ENCODE data around the gene LRP2.

DNA sequence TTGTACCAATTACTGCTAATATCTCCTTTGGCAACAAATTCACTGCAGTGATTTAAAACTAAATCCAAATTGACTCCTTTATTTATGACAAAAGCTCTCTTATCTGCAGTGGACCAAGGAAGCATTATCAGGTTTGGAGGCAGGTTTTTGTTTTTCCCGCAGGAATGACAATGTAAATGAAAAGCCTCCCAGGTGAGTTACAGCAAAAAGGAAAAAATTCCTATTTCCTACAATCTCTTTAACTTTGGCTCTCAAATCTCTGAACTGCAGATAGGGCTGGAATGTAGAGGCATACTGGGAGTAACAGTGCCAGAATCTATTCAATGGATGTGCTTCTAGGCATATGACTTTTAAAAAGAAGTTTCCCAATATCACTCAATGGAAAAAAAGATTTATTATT is 28.9 kb upstream of the LRP2 start:
- TF ChIP-seq, protein P1, sequence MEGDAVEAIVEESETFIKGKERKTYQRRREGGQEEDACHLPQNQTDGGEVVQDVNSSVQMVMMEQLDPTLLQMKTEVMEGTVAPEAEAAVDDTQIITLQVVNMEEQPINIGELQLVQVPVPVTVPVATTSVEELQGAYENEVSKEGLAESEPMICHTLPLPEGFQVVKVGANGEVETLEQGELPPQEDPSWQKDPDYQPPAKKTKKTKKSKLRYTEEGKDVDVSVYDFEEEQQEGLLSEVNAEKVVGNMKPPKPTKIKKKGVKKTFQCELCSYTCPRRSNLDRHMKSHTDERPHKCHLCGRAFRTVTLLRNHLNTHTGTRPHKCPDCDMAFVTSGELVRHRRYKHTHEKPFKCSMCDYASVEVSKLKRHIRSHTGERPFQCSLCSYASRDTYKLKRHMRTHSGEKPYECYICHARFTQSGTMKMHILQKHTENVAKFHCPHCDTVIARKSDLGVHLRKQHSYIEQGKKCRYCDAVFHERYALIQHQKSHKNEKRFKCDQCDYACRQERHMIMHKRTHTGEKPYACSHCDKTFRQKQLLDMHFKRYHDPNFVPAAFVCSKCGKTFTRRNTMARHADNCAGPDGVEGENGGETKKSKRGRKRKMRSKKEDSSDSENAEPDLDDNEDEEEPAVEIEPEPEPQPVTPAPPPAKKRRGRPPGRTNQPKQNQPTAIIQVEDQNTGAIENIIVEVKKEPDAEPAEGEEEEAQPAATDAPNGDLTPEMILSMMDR (IDR thresholded peaks at IDR 0.05; ENCODE audit: insufficient read depth, low read depth, low read length): no peak
- no peak for TF ChIP-seq EZH2 (IDR thresholded peaks at IDR 0.05; ENCODE audit: insufficient read depth, low read length)

Data from astrocyte (in vitro differentiated cells and primary cell).